Endothelial cell of umbilical vein (primary cell): Measurements from ENCODE around the gene COL15A1. TPM values are rescaled to one million over a fixed set of nuclear protein-coding genes. Genes with fewer than 3 reads are reported as not detected.

Experiments used
- BruUV-seq: library from RNA; stranded (reverse); fragments of 400-500 nt; replicated peaks from 2 replicates; lab custom pipeline; 2021; lab: Mats Ljungman, UMichigan
- CTCF ChIA-PET: fragments of 300-600, 350-600 bp; sonication (Branson Sonifier 250); formaldehyde crosslinking; loops from one replicate; lab custom pipeline; 2021; ENCODE audit warnings: antibody characterized with exemption, inconsistent platforms; lab: Charles Lee
- POLR2A ChIA-PET: fragments of 300-600, 350-600 bp; sonication (Branson Sonifier 250); formaldehyde crosslinking; loops from one replicate; lab custom pipeline; 2021; ENCODE audit warnings: antibody characterized with exemption, inconsistent platforms; lab: Charles Lee
- DNase-seq: peaks from one replicate; pipeline ENCODE4 v3.0.0-alpha.2; 2011; ENCODE audit warnings: low read depth, low spot score
- FAIRE-seq: peaks from 2 replicates; lab custom pipeline; 2011; peaks lifted over from hg19 to GRCh38; lab: Jason Lieb, UNC
- H2AFZ ChIP-seq: 2 replicates; pipeline ENCODE4 v1.6.0; 2012; ENCODE audit warnings: low read depth, low read length, control low read depth, inconsistent platforms
- H3K27ac ChIP-seq: 2 replicates; pipeline ENCODE4 v1.5.1; 2011; ENCODE audit warnings: low read depth, mild to moderate bottlenecking, control low read depth, low read length, moderate library complexity; ENCODE audit not compliant: insufficient read depth
- H3K27me3 ChIP-seq, 2 experiments: 2 replicates each; pipeline versions ENCODE4 v1.6.0 to v1.6.1; 2011; ENCODE audit warnings: low read length in 2 of 2, mixed read lengths in 1 of 2; ENCODE audit not compliant: control insufficient read depth in 2 of 2, insufficient read depth in 2 of 2
- H3K36me3 ChIP-seq, 2 experiments: 2 replicates in 1 of 2; 3 replicates in 1 of 2; pipeline ENCODE4 v1.5.1; 2011; ENCODE audit warnings: low read length in 2 of 2, mild to moderate bottlenecking in 1 of 2, moderate library complexity in 1 of 2; ENCODE audit not compliant: control insufficient read depth in 2 of 2, insufficient read depth in 2 of 2; ENCODE audit errors: extremely low read depth in 1 of 2
- H3K4me1 ChIP-seq: 3 replicates; pipeline ENCODE4 v1.5.1; 2011; ENCODE audit warnings: mild to moderate bottlenecking, low read length; ENCODE audit not compliant: control insufficient read depth, insufficient read depth; ENCODE audit errors: extremely low read depth
- H3K4me2 ChIP-seq: 2 replicates; pipeline ENCODE4 v1.6.1; 2011; ENCODE audit warnings: low read length, control low read depth, mixed read lengths; ENCODE audit not compliant: insufficient read depth
- H3K4me3 ChIP-seq, 3 experiments: fragments of 200-600 bp in 1 of 3; sonication (generic), shearing (Covaris generic) in 1 of 3; replicated peaks in 1 of 3; 2 replicates each; pipeline ENCODE4 v1.5.1; 2011 to 2016; ENCODE audit warnings: control low read depth in 3 of 3, low read length in 3 of 3, mild to moderate bottlenecking in 2 of 3, inconsistent platforms in 1 of 3, low read depth in 1 of 3, moderate library complexity in 1 of 3; ENCODE audit not compliant: insufficient read depth in 1 of 3
- H3K79me2 ChIP-seq: 2 replicates; pipeline ENCODE4 v1.6.0; 2012; ENCODE audit warnings: low read length, inconsistent platforms; ENCODE audit not compliant: control insufficient read depth, insufficient read depth
- H3K9ac ChIP-seq: replicated peaks from 2 replicates; pipeline ENCODE3; 2011; ENCODE audit warnings: low read length, control low read depth; ENCODE audit not compliant: insufficient read depth; ENCODE audit errors: extremely low read depth
- H3K9me1 ChIP-seq: replicated peaks from 3 replicates; pipeline ENCODE4 v1.6.0; 2011; ENCODE audit warnings: mild to moderate bottlenecking, low read length; ENCODE audit not compliant: control insufficient read depth, insufficient read depth; ENCODE audit errors: extremely low read depth
- H3K9me3 ChIP-seq: replicated peaks from 2 replicates; pipeline ENCODE4 v1.5.1; 2012; ENCODE audit warnings: low read length, inconsistent platforms; ENCODE audit not compliant: control insufficient read depth, insufficient read depth
- H4K20me1 ChIP-seq: replicated peaks from 2 replicates; pipeline ENCODE3; 2011; ENCODE audit warnings: mild to moderate bottlenecking, low read length; ENCODE audit not compliant: control insufficient read depth, insufficient read depth; ENCODE audit errors: extremely low read depth
- CTCF ChIP-seq, 2 donors: IDR thresholded peaks; 1 replicate in 1 of 2; 2 replicates in 1 of 2; pipeline ENCODE4 v1.5.1; 2011; ENCODE audit warnings: low read length in 2 of 2, mild to moderate bottlenecking in 2 of 2, moderate library complexity in 2 of 2, control low read depth in 1 of 2, inconsistent platforms in 1 of 2, low read depth in 1 of 2; ENCODE audit not compliant: insufficient read depth in 1 of 2; ENCODE audit errors: extremely low read depth in 1 of 2
- EZH2 ChIP-seq: IDR thresholded peaks from 2 replicates; pipeline ENCODE4 v1.6.1; 2012; ENCODE audit warnings: borderline replicate concordance, low read depth, mild to moderate bottlenecking, moderate library complexity, low read length, inconsistent platforms; ENCODE audit not compliant: severe bottlenecking
- FOS ChIP-seq: IDR thresholded peaks from 2 replicates; pipeline ENCODE4 v1.6.1; 2011; ENCODE audit warnings: mild to moderate bottlenecking, low read length, moderate library complexity, borderline replicate concordance; ENCODE audit not compliant: insufficient read depth
- GATA2 ChIP-seq: IDR thresholded peaks from 2 replicates; pipeline ENCODE4 v1.7.0; 2011; ENCODE audit warnings: low read depth, mild to moderate bottlenecking, moderate library complexity, mixed read lengths, low read length; ENCODE audit not compliant: insufficient read length, insufficient read depth
- JUN ChIP-seq: IDR thresholded peaks from 2 replicates; pipeline ENCODE4 v1.6.1; 2011; ENCODE audit warnings: borderline replicate concordance, low read depth; ENCODE audit not compliant: insufficient read length, insufficient read depth
- MAX ChIP-seq: IDR thresholded peaks from 2 replicates; pipeline ENCODE4 v1.6.1; 2011; ENCODE audit not compliant: insufficient read depth, insufficient read length
- MYC ChIP-seq: IDR thresholded peaks from one replicate; pipeline ENCODE4 v1.6.1; 2011; ENCODE audit warnings: mild to moderate bottlenecking, low read depth, low read length
- POLR2A ChIP-seq: IDR thresholded peaks from 2 replicates; pipeline ENCODE4 v1.6.1; 2012; ENCODE audit warnings: low read depth, mild to moderate bottlenecking, control low read depth, low read length
- POLR2AphosphoS5 ChIP-seq: IDR thresholded peaks from 2 replicates; pipeline ENCODE4 v1.6.1; 2012; ENCODE audit warnings: low read depth, mild to moderate bottlenecking, control low read depth, low read length, moderate library complexity; ENCODE audit not compliant: insufficient read depth
- dilution Hi-C: fragments of 300-500 bp; cut with MboI; formaldehyde crosslinking; loops from one replicate; pipeline ENCODE4 v1.15.0; 2019; ENCODE audit warnings: low sequenced_read_pairs; ENCODE audit not compliant: extremely low pct_ligation_motif_present
- intact Hi-C: fragments of 100-400 bp; cut with micrococcal nuclease; formaldehyde crosslinking; loops from one replicate; pipeline ENCODE4 v1.10.0; 2022
- polyA plus RNA-seq, 4 experiments: library from polyadenylated mRNA; depleted of rRNA in 3 of 4; stranded (reverse) in 3 of 4; unstranded in 1 of 4; fragments of >200 nt; gene quantifications; 2 replicates each; pipeline versions ENCODE4 v1.2.1 to v1.2.3, GENCODE V29; 2011 to 2012; ENCODE audit warnings: missing spikeins in 1 of 4
- total RNA-seq: library from RNA; stranded (reverse); gene quantifications from 2 replicates; pipeline ENCODE4 v1.2.3, GENCODE V29; 2021

The COL15A1 gene
- total and polyA plus RNA-seq, 2 donors (not counting 3 experiments of a cell fraction or from before 2014, with no cell fraction given), result not detected

- no TSS peak for BruUV-seq
- POLR2A ChIA-PET, result no interaction called here
Measured at GRCh38 chr9:99002706-99003105, 59.0 kb downstream of the COL15A1 start.

More at GRCh38 chr9:99002706-99003105, 59.0 kb downstream of the COL15A1 start:
- no peak overlapping the region for H3K4me3 ChIP-seq
- H3K79me2 ChIP-seq, result no peaks in the 10 kb centered on the region
- intact Hi-C loops, result no loop called here
- H3K36me3 ChIP-seq, result no peaks in the 10 kb centered on the region
- H3K9me3 ChIP-seq, result no peaks in the 10 kb centered on the region
- H4K20me1 ChIP-seq, result no peaks in the 10 kb centered on the region
- no peaks in the 10 kb centered on the region for H3K4me1 ChIP-seq
- no peak overlapping the region for H3K27ac ChIP-seq
- H3K27me3 ChIP-seq, result no peaks in the 10 kb centered on the region
- no peak for FAIRE-seq
- dilution Hi-C loops, result no loop called here
- DNase-seq, result no peak
- no peak overlapping the region for H3K9ac ChIP-seq
- no peak overlapping the region for H2AFZ ChIP-seq
- TF ChIP-seq EZH2 (no peak), FOS (no peak), CTCF (IDR thresholded peaks at IDR 0.05; ENCODE audit: extremely low read depth in 1 of 2, insufficient read depth in 1 of 2, low read depth in 1 of 2, low read length in 2 of 2) (no peak), POLR2A (no peak), GATA2 (no peak), POLR2AphosphoS5 (no peak), MYC (no peak), JUN (no peak), MAX (no peak)
- H3K4me2 ChIP-seq, result no peak overlapping the region
- CTCF ChIA-PET, result interaction anchor here (2.2 to 3.1 kb wide), 3 partner anchors 101 to 155 kb away, joined by 11 to 33 read pairs (median 12); partner anchors contain the start of gene TGFBR1
- no peaks in the 10 kb centered on the region for H3K9me1 ChIP-seq
